Neural progenitor cell (in vitro differentiated cells): ENCODE measurements around the gene CSF2.

Source experiments
- EZH2 ChIP-seq: fragments of 200-600 bp; sonication (generic); IDR thresholded peaks from 2 replicates; pipeline ENCODE4 v1.6.1; 2017; ENCODE audit warnings: antibody characterized with exemption, mild to moderate bottlenecking, moderate library complexity
- EZH2phosphoT487 ChIP-seq: fragments of 200-600 bp; sonication (generic); IDR thresholded peaks from 2 replicates; pipeline ENCODE4 v1.6.1; 2017; ENCODE audit warnings: antibody characterized with exemption
- TF ChIP-seq, protein P1 (sequence below): fragments of 200-600 bp; sonication (generic); IDR thresholded peaks from 2 replicates; pipeline ENCODE4 v1.5.1; 2017; ENCODE audit warnings: antibody characterized with exemption, mild to moderate bottlenecking

DNA sequence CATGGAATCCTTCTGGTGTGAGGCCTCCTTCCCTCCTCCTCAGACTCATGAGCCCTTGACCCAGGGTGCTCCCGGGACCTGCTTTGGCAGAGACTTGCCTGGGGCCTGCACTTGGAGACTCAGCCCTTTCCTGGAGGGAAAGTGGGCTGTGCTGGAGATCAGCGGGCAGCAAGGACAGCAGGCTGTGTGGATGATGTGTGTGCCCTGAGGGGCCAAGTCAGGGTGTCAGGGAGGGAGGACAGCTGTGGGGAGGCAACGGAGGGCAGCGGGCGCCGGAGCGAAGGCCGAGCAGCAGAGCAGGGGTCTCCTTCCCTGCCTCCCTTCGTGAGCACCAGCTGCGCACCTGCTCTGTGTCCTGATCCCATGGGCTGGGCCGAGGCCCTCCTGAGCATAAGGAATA is 6.1 kb upstream of the CSF2 start:
- TF ChIP-seq, protein P1, sequence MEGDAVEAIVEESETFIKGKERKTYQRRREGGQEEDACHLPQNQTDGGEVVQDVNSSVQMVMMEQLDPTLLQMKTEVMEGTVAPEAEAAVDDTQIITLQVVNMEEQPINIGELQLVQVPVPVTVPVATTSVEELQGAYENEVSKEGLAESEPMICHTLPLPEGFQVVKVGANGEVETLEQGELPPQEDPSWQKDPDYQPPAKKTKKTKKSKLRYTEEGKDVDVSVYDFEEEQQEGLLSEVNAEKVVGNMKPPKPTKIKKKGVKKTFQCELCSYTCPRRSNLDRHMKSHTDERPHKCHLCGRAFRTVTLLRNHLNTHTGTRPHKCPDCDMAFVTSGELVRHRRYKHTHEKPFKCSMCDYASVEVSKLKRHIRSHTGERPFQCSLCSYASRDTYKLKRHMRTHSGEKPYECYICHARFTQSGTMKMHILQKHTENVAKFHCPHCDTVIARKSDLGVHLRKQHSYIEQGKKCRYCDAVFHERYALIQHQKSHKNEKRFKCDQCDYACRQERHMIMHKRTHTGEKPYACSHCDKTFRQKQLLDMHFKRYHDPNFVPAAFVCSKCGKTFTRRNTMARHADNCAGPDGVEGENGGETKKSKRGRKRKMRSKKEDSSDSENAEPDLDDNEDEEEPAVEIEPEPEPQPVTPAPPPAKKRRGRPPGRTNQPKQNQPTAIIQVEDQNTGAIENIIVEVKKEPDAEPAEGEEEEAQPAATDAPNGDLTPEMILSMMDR: no peak
- TF ChIP-seq EZH2phosphoT487 (no peak), EZH2 (no peak)
